Large intestine (tissue), 12 donors: ENCODE measurements around the gene MNX1. TPM values are rescaled to one million over a fixed set of nuclear protein-coding genes. Genes with fewer than 3 reads are reported as not detected.
A peak's percentile ranks its signal among the peaks of the same experiment; 100 is the strongest.

Source experiments
- DNase-seq, 2 donors: peaks; one replicate each; pipeline versions ENCODE4 v3.0.0 to v3.0.0-alpha.2; 2013
- H3K27ac ChIP-seq: one replicate; pipeline ENCODE4 v1.5.1; 2013; ENCODE audit warnings: low read length
- H3K27me3 ChIP-seq: 2 replicates; pipeline ENCODE4 v1.6.1; 2013; ENCODE audit warnings: low read length; ENCODE audit not compliant: control insufficient read depth, insufficient read depth
- H3K36me3 ChIP-seq: 2 replicates; pipeline ENCODE4 v1.6.1; 2013; ENCODE audit warnings: low read length; ENCODE audit not compliant: control insufficient read depth, insufficient read depth
- H3K4me1 ChIP-seq: one replicate; pipeline ENCODE4 v1.6.1; 2013; ENCODE audit warnings: low read length; ENCODE audit not compliant: control insufficient read depth, insufficient read depth
- H3K4me3 ChIP-seq: one replicate; pipeline ENCODE4 v1.5.1; 2013; ENCODE audit warnings: low read length
- H3K9me3 ChIP-seq: one replicate; pipeline ENCODE4 v1.6.1; 2013; ENCODE audit warnings: mild to moderate bottlenecking, low read depth, low read length, moderate library complexity; ENCODE audit not compliant: control insufficient read depth
- WGBS: methylation state at CpG from one replicate; pipeline ENCODE4 v1.1.5; 2013; ENCODE audit warnings: low lambda C conversion rate; ENCODE audit not compliant: insufficient coverage; 5-methylcytosine and 5-hydroxymethylcytosine counted together
- long read RNA-seq, 11 donors: transcript quantifications; one replicate each; lab custom pipeline, GENCODE V29; 2026
- polyA plus RNA-seq: library from polyadenylated mRNA; unstranded; fragments of 120-200 nt; gene quantifications from one replicate; pipeline ENCODE4 v1.2.1, GENCODE V29; 2013

Gene MNX1
- 14.5 TPM for polyA plus RNA-seq
- long read RNA-seq, donor 1, partial matches to known transcripts = 0 of 3 reads
- long read RNA-seq, donor 1, other reads (novel, unspliced or antisense) = 0 of 3 reads
- long read RNA-seq, donor 2, transcript MNX1-201 (3 exons, 2,174 nt) = major isoform, 6 of 14 reads
- long read RNA-seq, donor 2, transcript MNX1-207 (3 exons, 1,620 nt) = major isoform, 6 of 14 reads
- long read RNA-seq, donor 2, partial matches to known transcripts = 0 of 14 reads
- long read RNA-seq, donor 2, other reads (novel, unspliced or antisense) = 0 of 14 reads
- long read RNA-seq, donor 3, transcript MNX1-208 (1 exons, 1,753 nt) = minor isoform, 6 of 20 reads
- long read RNA-seq, donor 3, transcript MNX1-201 (3 exons, 2,174 nt) = major isoform, 10 of 20 reads
- long read RNA-seq, donor 3, partial matches to known transcripts = 0 of 20 reads
- long read RNA-seq, donor 3, other reads (novel, unspliced or antisense) = 0 of 20 reads
- long read RNA-seq, donor 4, partial matches to known transcripts = 0 of 3 reads
- long read RNA-seq, donor 4, other reads (novel, unspliced or antisense) = 0 of 3 reads
- long read RNA-seq, donor 5, partial matches to known transcripts = 0 of 1 reads
- long read RNA-seq, donor 5, other reads (novel, unspliced or antisense) = 0 of 1 reads
- long read RNA-seq, donor 6, transcript MNX1-201 (3 exons, 2,174 nt) = major isoform, 5 of 7 reads
- long read RNA-seq, donor 6, partial matches to known transcripts = 0 of 7 reads
- long read RNA-seq, donor 6, other reads (novel, unspliced or antisense) = 0 of 7 reads
- long read RNA-seq, donor 7, partial matches to known transcripts = 0 of 3 reads
- long read RNA-seq, donor 7, other reads (novel, unspliced or antisense) = 0 of 3 reads
- long read RNA-seq, donor 8, partial matches to known transcripts = 0 of 7 reads
- long read RNA-seq, donor 8, other reads (novel, unspliced or antisense) = 0 of 7 reads
- long read RNA-seq, donor 9, transcript MNX1-201 (3 exons, 2,174 nt) = major isoform, 6 of 16 reads
- long read RNA-seq, donor 9, partial matches to known transcripts = 0 of 16 reads
- long read RNA-seq, donor 9, other reads (novel, unspliced or antisense) = 7 of 16 reads
- long read RNA-seq, donor 10, partial matches to known transcripts = 0 of 8 reads
- long read RNA-seq, donor 10, other reads (novel, unspliced or antisense) = 0 of 8 reads
- long read RNA-seq, donor 11, partial matches to known transcripts = 0 of 5 reads
- long read RNA-seq, donor 11, other reads (novel, unspliced or antisense) = 0 of 5 reads

GRCh38 chr7:157010588-157011332 is at the start of gene MNX1:
Gene MNX1 (minus strand): TSS chr7:157010663. CDS start chr7:157010350, 313 bp downstream.
- peaks cover 83% of the 10 kb centered on the region for H3K27me3 ChIP-seq
- peaks cover 8% of the 10 kb centered on the region for H3K9me3 ChIP-seq
- peak within 1 kb of the TSS; percentile 73 for H3K4me3 ChIP-seq
- H3K4me1 ChIP-seq = peaks cover 45% of the 10 kb centered on the region
- DNase-seq = peak; percentile 86 to 95
- H3K36me3 ChIP-seq = peaks cover 5% of the 10 kb centered on the region
- no CpG with 5 or more reads among the region's 87 CpGs for WGBS
- peak within 1 kb of the TSS; percentile 91 for H3K27ac ChIP-seq

GRCh38 chr7:157059534-157059933 is 49.1 kb upstream of the MNX1 start:
- WGBS = no CpG with 5 or more reads among the region's 4 CpGs
- H3K27me3 ChIP-seq = peaks cover 15% of the 10 kb centered on the region
- H3K27ac ChIP-seq = no peak overlapping the region
- no peak for DNase-seq
- H3K4me3 ChIP-seq = no peak overlapping the region
- H3K9me3 ChIP-seq = peaks cover 3% of the 10 kb centered on the region
- no peaks in the 10 kb centered on the region for H3K36me3 ChIP-seq
- no peaks in the 10 kb centered on the region for H3K4me1 ChIP-seq

GRCh38 chr7:157058701-157059100 is 48.2 kb upstream of the MNX1 start:
- DNase-seq = no peak
- Histone ChIP-seq H3K4me3 (no peak overlapping the region), H3K36me3 (no peaks in the 10 kb centered on the region), H3K9me3 (peaks cover 3% of the 10 kb centered on the region), H3K4me1 (no peaks in the 10 kb centered on the region), H3K27me3 (peaks cover 18% of the 10 kb centered on the region), H3K27ac (no peak overlapping the region)
- 90% methylated on average over 3 of the region's 10 CpGs for WGBS

- no CpG with 5 or more reads among the region's 8 CpGs for WGBS
- Histone ChIP-seq H3K4me3 (no peak overlapping the region), H3K9me3 (peaks cover 3% of the 10 kb centered on the region), H3K4me1 (no peaks in the 10 kb centered on the region), H3K27ac (no peak overlapping the region), H3K36me3 (no peaks in the 10 kb centered on the region), H3K27me3 (peaks cover 19% of the 10 kb centered on the region)
- DNase-seq = no peak
Observed at GRCh38 chr7:157058068-157058467, 47.6 kb upstream of the MNX1 start.

GRCh38 chr7:157056957-157057902 is 46.8 kb upstream of the MNX1 start:
- DNase-seq = peak in 1 of 2 donors; percentile 10
- WGBS = 13% methylated on average over 2 of the region's 16 CpGs
- no peak overlapping the region for H3K4me3 ChIP-seq
- H3K4me1 ChIP-seq = no peaks in the 10 kb centered on the region
- H3K9me3 ChIP-seq = peaks cover 4% of the 10 kb centered on the region
- no peaks in the 10 kb centered on the region for H3K36me3 ChIP-seq
- no peak overlapping the region for H3K27ac ChIP-seq
- H3K27me3 ChIP-seq = peaks cover 21% of the 10 kb centered on the region

GRCh38 chr7:157056246-157056645 is 45.8 kb upstream of the MNX1 start:
- WGBS = no CpG with 5 or more reads among the region's 9 CpGs
- no peaks in the 10 kb centered on the region for H3K36me3 ChIP-seq
- H3K4me1 ChIP-seq = no peaks in the 10 kb centered on the region
- H3K9me3 ChIP-seq = peaks cover 4% of the 10 kb centered on the region
- H3K27ac ChIP-seq = no peak overlapping the region
- no peak for DNase-seq
- no peak overlapping the region for H3K4me3 ChIP-seq
- peaks cover 21% of the 10 kb centered on the region for H3K27me3 ChIP-seq

- Histone ChIP-seq H3K27me3 (peaks cover 21% of the 10 kb centered on the region), H3K4me3 (no peak overlapping the region), H3K36me3 (no peaks in the 10 kb centered on the region), H3K9me3 (peaks cover 4% of the 10 kb centered on the region), H3K27ac (no peak overlapping the region), H3K4me1 (no peaks in the 10 kb centered on the region)
- WGBS = no CpG with 5 or more reads among the region's 9 CpGs
- DNase-seq = no peak
Observed at GRCh38 chr7:157054927-157055326, 44.5 kb upstream of the MNX1 start.

- H3K36me3 ChIP-seq = no peaks in the 10 kb centered on the region
- H3K27ac ChIP-seq = no peak overlapping the region
- H3K4me3 ChIP-seq = no peak overlapping the region
- 95% methylated on average over 4 of the region's 5 CpGs for WGBS
- peaks cover 4% of the 10 kb centered on the region for H3K9me3 ChIP-seq
- peaks cover 16% of the 10 kb centered on the region for H3K27me3 ChIP-seq
- no peak for DNase-seq
- H3K4me1 ChIP-seq = no peaks in the 10 kb centered on the region
Observed at GRCh38 chr7:157053118-157053517, 42.7 kb upstream of the MNX1 start.

- Histone ChIP-seq H3K36me3 (no peaks in the 10 kb centered on the region), H3K9me3 (no peaks in the 10 kb centered on the region), H3K4me1 (no peaks in the 10 kb centered on the region), H3K4me3 (no peak overlapping the region), H3K27ac (no peak overlapping the region), H3K27me3 (peaks cover 10% of the 10 kb centered on the region)
- no CpG with 5 or more reads among the region's 6 CpGs for WGBS
- no peak for DNase-seq
Observed at GRCh38 chr7:157047148-157047547, 36.7 kb upstream of the MNX1 start.
